Karpas-422 (cell line): ENCODE data around the gene RALY. TPM values are rescaled to one million over a fixed set of nuclear protein-coding genes. Genes with fewer than 3 reads are reported as not detected.

Experiments used
- DNase-seq: peaks from one replicate; pipeline ENCODE4 v3.0.0-alpha.2; 2015
- H2AFZ ChIP-seq: fragments of 200-600 bp; sonication (generic); 2 replicates; pipeline ENCODE4 v1.6.1; 2014; ENCODE audit warnings: antibody characterized with exemption, low read length, mixed read lengths
- H3K27ac ChIP-seq: fragments of 200-600 bp; sonication (generic); 2 replicates; pipeline ENCODE4 v1.5.1; 2014; ENCODE audit warnings: mild to moderate bottlenecking, low read length, moderate library complexity
- H3K27me3 ChIP-seq: fragments of 200-600 bp; sonication (generic); 2 replicates; pipeline ENCODE4 v1.6.1; 2014; ENCODE audit warnings: low read length, mixed read lengths
- H3K36me3 ChIP-seq: fragments of 200-600 bp; sonication (generic); 2 replicates; pipeline ENCODE4 v1.6.1; 2014; ENCODE audit warnings: low read length, mixed read lengths; ENCODE audit not compliant: insufficient read depth
- H3K4me1 ChIP-seq: fragments of 200-600 bp; sonication (generic); 2 replicates; pipeline ENCODE4 v1.6.1; 2014; ENCODE audit warnings: mild to moderate bottlenecking, low read length, mixed read lengths
- H3K4me2 ChIP-seq: fragments of 200-600 bp; sonication (generic); 2 replicates; pipeline ENCODE4 v1.6.1; 2014; ENCODE audit warnings: low read length, low read depth, mild to moderate bottlenecking; ENCODE audit not compliant: poor library complexity, severe bottlenecking
- H3K4me3 ChIP-seq: fragments of 200-600 bp; sonication (generic); 2 replicates; pipeline ENCODE4 v1.5.1; 2014; ENCODE audit warnings: mild to moderate bottlenecking, antibody characterized with exemption, low read length, mixed read lengths
- H3K79me2 ChIP-seq: fragments of 200-600 bp; sonication (generic); 2 replicates; pipeline ENCODE4 v1.6.1; 2014; ENCODE audit warnings: mild to moderate bottlenecking, low read length, mixed read lengths
- H3K9ac ChIP-seq: fragments of 200-600 bp; sonication (generic); 2 replicates; pipeline ENCODE4 v1.6.0; 2014; ENCODE audit warnings: low read length
- H3K9me2 ChIP-seq: fragments of 200-600 bp; sonication (generic), shearing (Covaris generic); replicated peaks from 2 replicates; pipeline ENCODE4 v1.6.0; 2014; ENCODE audit warnings: mild to moderate bottlenecking, low read length, moderate library complexity; ENCODE audit not compliant: insufficient read depth
- H3K9me3 ChIP-seq: fragments of 300-700, 200-600 bp; sonication (generic); 2 replicates; pipeline ENCODE4 v1.6.1; 2014; ENCODE audit warnings: low read length, mixed read lengths
- H4K20me1 ChIP-seq: fragments of 200-600 bp; sonication (generic); 2 replicates; pipeline ENCODE4 v1.6.1; 2014; ENCODE audit warnings: mild to moderate bottlenecking, antibody characterized with exemption, low read length, low read depth; ENCODE audit not compliant: insufficient read depth
- total RNA-seq: library from RNA; depleted of rRNA; stranded (reverse); fragments of >200 nt; shearing (Covaris generic); gene quantifications from 2 replicates; pipeline ENCODE4 v1.2.3, GENCODE V29; 2014; ENCODE audit warnings: low replicate concordance

The RALY gene
- total RNA-seq, 1 experiment from 2014 or later, result 78.8 TPM

DNA sequence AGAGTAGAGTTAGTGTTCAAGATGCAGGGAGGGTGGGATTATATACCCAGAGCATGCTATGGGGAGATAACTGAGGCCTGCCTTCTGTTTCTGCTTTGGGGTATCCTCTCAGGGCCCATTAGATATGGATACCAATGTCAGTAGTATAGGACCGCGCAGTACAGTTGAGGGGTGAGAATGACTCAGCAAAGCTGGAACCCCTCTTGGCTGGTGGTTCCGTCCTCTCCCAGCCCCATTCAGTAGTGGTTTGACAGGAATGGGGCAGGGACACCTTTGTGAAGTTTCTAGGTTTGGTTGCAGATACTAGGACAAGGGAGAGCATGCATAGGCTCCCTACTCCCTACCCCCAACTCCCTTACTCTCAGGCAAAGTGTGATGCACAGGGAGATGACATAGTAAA is 70.6 kb downstream of the RALY start:
- Histone ChIP-seq H3K4me1 (peaks cover 3% of the 10 kb centered on the region; the same call in 1 of the 2 replicates), H2AFZ (no peak overlapping the region), H4K20me1 (peaks cover 17% of the 10 kb centered on the region), H3K4me3 (no peak overlapping the region), H3K9me2 (no peaks in the 10 kb centered on the region), H3K9ac (no peak overlapping the region), H3K9me3 (no peaks in the 10 kb centered on the region), H3K27me3 (no peaks in the 10 kb centered on the region), H3K27ac (no peak overlapping the region), H3K4me2 (no peak overlapping the region), H3K36me3 (no peaks in the 10 kb centered on the region), H3K79me2 (peaks cover 80% of the 10 kb centered on the region)
- no peak for DNase-seq

DNA sequence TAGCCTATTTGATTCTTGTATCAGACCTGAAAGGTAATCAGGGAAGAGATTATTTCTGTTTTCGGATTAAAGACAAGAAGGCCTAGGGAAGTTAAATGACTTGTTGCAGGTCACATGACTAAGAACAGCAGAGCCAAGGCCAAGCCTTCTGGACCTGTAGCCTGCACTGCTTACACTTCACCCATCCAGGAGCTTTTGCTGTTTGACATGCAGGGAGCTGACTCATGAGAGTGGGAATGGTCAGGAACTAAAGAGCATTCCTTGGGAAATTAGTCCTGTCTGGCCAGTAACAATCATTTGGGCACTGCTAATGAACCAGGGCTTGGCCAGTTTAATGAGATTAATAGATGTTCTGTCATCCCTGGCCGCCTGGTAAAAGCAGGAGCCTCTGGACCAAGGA is 71.5 kb downstream of the RALY start:
- peaks cover 80% of the 10 kb centered on the region for H3K79me2 ChIP-seq
- DNase-seq, result no peak
- H4K20me1 ChIP-seq, result peaks cover 17% of the 10 kb centered on the region; the same call in 1 of the 2 replicates
- no peaks in the 10 kb centered on the region for H3K9me2 ChIP-seq
- no peak overlapping the region for H3K9ac ChIP-seq
- H3K9me3 ChIP-seq, result no peaks in the 10 kb centered on the region
- no peaks in the 10 kb centered on the region for H3K36me3 ChIP-seq
- no peak overlapping the region for H3K4me2 ChIP-seq
- H3K4me3 ChIP-seq, result no peak overlapping the region
- H3K27ac ChIP-seq, result no peak overlapping the region
- H3K4me1 ChIP-seq, result peaks cover 3% of the 10 kb centered on the region; the same call in 1 of the 2 replicates
- no peak overlapping the region for H2AFZ ChIP-seq
- H3K27me3 ChIP-seq, result no peaks in the 10 kb centered on the region

DNA sequence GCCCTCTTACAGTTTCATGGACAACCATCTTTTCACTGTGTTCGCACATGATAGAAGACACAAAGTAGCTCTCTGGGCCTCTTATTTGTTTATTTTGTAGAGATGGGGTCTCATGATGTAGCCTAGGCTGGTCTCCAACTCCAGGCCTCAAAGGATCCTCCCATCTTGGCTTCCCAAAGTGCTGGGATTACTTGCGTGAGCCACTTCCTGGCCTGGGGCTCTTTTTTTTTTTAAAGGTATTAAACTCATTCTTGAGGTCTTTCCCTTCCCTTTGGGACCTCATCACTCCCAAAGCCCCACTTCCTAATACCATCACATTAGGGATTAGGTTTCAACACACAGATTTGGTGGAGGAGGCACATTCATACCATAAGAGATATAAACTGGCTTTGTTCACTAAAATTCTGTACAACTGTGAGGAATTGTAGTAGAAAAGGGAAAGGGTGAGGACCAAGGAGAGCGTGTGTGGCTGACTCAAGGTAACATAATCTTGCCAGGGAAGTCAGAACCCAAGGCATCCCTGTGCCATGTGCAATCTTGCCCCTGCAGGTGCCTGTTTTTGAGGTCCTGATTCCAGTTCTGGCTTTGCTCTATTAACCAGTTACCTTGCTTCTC is 72.9 kb downstream of the RALY start:
- no peak overlapping the region for H3K9ac ChIP-seq
- peaks cover 76% of the 10 kb centered on the region for H3K79me2 ChIP-seq
- H3K4me3 ChIP-seq, result no peak overlapping the region
- no peak overlapping the region for H3K4me2 ChIP-seq
- no peak overlapping the region for H2AFZ ChIP-seq
- H3K36me3 ChIP-seq, result no peaks in the 10 kb centered on the region
- no peaks in the 10 kb centered on the region for H3K9me2 ChIP-seq
- no peaks in the 10 kb centered on the region for H3K27me3 ChIP-seq
- H3K9me3 ChIP-seq, result no peaks in the 10 kb centered on the region
- H4K20me1 ChIP-seq, result peaks cover 17% of the 10 kb centered on the region; the same call in 1 of the 2 replicates
- no peak overlapping the region for H3K27ac ChIP-seq
- no peak for DNase-seq
- peaks cover 3% of the 10 kb centered on the region; the same call in 1 of the 2 replicates for H3K4me1 ChIP-seq

DNA sequence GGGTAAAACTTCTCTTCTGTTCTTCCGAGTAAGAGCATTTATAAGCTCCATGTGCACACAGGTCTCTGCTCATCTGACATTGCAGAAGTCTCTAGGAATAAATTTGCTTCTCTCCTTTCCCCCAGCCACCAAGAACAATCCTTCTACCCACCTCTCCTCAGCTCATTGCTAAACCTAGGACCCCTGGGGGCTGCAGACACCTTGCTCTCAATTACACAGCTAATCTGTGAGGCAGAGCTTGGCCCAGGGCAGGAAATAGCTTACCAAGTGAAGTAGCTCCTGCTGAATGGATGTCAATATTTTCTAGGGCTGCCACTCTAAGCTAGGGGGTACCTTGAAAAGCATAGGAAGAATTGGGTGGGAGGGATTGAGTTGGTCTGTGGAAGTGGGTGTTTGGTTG is 74.3 kb downstream of the RALY start:
- Histone ChIP-seq H3K4me3 (no peak overlapping the region), H3K36me3 (no peaks in the 10 kb centered on the region), H3K9me3 (no peaks in the 10 kb centered on the region), H3K27me3 (no peaks in the 10 kb centered on the region), H3K4me1 (peaks cover 3% of the 10 kb centered on the region; the same call in 1 of the 2 replicates), H3K79me2 (peaks cover 75% of the 10 kb centered on the region), H3K9me2 (no peaks in the 10 kb centered on the region), H2AFZ (no peak overlapping the region), H3K4me2 (no peak overlapping the region), H3K9ac (no peak overlapping the region), H4K20me1 (peaks cover 17% of the 10 kb centered on the region; the same call in 1 of the 2 replicates), H3K27ac (no peak overlapping the region)
- no peak for DNase-seq

DNA sequence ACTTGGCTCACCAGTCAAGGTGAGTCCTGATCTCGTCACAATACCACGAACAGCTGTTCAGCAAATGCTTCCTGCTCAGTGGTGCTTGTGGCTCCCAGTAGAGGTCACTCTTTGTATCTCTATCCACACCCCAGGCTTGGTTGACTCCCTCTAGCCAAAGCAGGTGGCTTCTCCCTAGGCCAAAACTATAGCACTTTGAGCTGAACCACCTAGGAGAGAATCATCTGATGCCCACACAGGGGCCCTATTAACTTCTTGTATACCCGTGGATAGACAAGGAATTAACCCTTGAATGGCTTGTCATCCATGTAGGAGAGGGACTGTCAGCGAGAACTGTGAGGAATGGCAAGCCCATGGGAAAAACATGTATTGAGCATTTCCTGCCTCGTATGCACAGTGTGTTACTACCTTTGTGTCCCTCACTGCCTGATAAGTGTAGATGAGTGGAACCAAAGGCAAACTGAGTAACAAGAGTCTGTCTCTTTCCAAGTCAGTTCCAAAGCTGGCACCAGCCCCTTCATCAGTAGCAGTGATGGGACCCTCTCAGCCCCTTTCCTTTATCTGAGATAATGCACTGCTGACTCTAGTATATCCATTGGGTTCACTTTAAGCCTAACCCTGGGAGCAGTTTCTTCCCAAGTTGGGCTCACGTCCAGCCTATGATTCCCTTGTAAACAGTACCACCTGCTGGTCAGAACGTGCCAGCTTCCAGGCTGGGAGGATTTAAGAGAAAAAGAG is 75.8 kb downstream of the RALY start:
- Histone ChIP-seq H3K79me2 (peaks cover 70% of the 10 kb centered on the region), H3K36me3 (no peaks in the 10 kb centered on the region), H3K4me2 (no peak overlapping the region), H3K4me3 (no peak overlapping the region), H3K4me1 (peaks cover 6% of the 10 kb centered on the region; the same call in 1 of the 2 replicates), H3K27me3 (no peaks in the 10 kb centered on the region), H3K9me3 (no peaks in the 10 kb centered on the region), H3K9me2 (no peaks in the 10 kb centered on the region), H2AFZ (no peak overlapping the region), H3K9ac (no peak overlapping the region), H3K27ac (no peak overlapping the region), H4K20me1 (peaks cover 17% of the 10 kb centered on the region; the same call in 1 of the 2 replicates)
- peak; percentile 83 for DNase-seq

DNA sequence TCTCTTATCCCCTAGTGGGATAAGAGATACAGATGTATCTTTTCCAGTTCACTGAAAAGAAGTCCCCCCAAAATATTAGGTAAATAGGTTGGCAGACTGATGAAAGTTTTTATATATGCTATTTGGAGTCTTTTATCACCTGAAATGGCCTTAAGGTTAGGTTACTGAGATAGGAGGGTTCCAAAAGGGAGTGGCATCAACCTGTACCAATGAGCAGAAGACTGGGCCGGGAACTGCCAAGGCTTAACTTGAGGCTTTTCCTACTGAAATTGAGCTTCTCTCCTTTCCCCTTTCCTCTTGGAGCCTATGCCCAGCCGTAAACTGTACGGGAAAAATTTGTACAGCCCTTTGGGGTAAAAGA is 76.3 kb downstream of the RALY start:
- peaks cover 20% of the 10 kb centered on the region for H4K20me1 ChIP-seq

DNA sequence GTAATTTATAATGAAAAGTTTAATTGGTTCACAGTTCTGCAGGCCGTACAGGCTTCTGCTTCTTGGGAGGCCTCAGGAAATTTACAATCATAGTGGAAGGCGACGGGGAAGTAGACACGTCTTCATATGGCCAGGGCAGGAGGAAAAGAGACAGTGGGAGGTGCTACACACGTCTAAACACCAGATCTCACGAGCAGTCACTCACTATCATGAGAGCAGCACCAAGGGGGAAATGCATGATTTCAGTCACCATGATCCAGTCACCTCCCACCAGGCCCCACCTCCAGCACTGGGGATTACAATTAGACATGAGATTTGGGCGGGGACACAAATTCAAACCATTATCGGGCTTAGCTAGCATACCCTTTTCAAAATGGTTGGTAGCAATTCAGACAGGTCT is 77.1 kb downstream of the RALY start:
- no peak overlapping the region for H3K4me2 ChIP-seq
- peaks cover 59% of the 10 kb centered on the region for H3K79me2 ChIP-seq
- H3K9me3 ChIP-seq, result no peaks in the 10 kb centered on the region
- no peak overlapping the region for H3K4me3 ChIP-seq
- H3K9ac ChIP-seq, result no peak overlapping the region
- no peaks in the 10 kb centered on the region for H3K27me3 ChIP-seq
- no peaks in the 10 kb centered on the region for H3K36me3 ChIP-seq
- H4K20me1 ChIP-seq, result peaks cover 25% of the 10 kb centered on the region
- H2AFZ ChIP-seq, result no peak overlapping the region
- H3K4me1 ChIP-seq, result peaks cover 6% of the 10 kb centered on the region; the same call in 1 of the 2 replicates
- H3K9me2 ChIP-seq, result no peaks in the 10 kb centered on the region
- no peak for DNase-seq
- H3K27ac ChIP-seq, result no peak overlapping the region

More for the DNA sequence above, 76.3 kb downstream of the RALY start:
- Histone ChIP-seq H3K9me2 (no peaks in the 10 kb centered on the region), H3K27me3 (no peaks in the 10 kb centered on the region), H3K27ac (no peak overlapping the region), H3K36me3 (no peaks in the 10 kb centered on the region), H3K79me2 (peaks cover 64% of the 10 kb centered on the region), H3K9me3 (no peaks in the 10 kb centered on the region), H3K4me3 (no peak overlapping the region), H3K9ac (no peak overlapping the region), H3K4me2 (no peak overlapping the region), H2AFZ (no peak overlapping the region), H3K4me1 (peaks cover 6% of the 10 kb centered on the region; the same call in 1 of the 2 replicates)
- DNase-seq, result no peak

DNA sequence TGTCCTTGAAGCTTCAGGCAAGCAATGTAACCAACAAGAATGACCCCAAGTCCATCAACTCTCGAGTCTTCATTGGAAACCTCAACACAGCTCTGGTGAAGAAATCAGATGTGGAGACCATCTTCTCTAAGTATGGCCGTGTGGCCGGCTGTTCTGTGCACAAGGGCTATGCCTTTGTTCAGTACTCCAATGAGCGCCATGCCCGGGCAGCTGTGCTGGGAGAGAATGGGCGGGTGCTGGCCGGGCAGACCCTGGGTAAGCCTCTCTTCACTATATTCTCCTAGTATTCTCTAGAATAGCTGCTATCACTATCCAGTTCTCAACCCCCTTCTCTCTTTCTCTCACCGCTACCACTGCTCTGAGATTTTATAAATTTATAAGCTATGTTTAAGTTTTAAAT is 78.4 kb downstream of the RALY start:
- H2AFZ ChIP-seq, result no peak overlapping the region
- H3K4me1 ChIP-seq, result peaks cover 6% of the 10 kb centered on the region; the same call in 1 of the 2 replicates
- no peak overlapping the region for H3K9ac ChIP-seq
- no peak overlapping the region for H3K4me2 ChIP-seq
- H3K79me2 ChIP-seq, result peaks cover 60% of the 10 kb centered on the region
- peaks cover 27% of the 10 kb centered on the region for H4K20me1 ChIP-seq
- H3K9me2 ChIP-seq, result no peaks in the 10 kb centered on the region
- no peaks in the 10 kb centered on the region for H3K9me3 ChIP-seq
- H3K36me3 ChIP-seq, result no peaks in the 10 kb centered on the region
- H3K4me3 ChIP-seq, result no peak overlapping the region
- H3K27ac ChIP-seq, result no peak overlapping the region
- no peaks in the 10 kb centered on the region for H3K27me3 ChIP-seq
- no peak for DNase-seq
